ENCODE measurements around the gene TSN.
"Not testable (repeated sequence)": the region's sequence is repeated elsewhere in the genome, so short reads cannot be mapped to it uniquely, and the experiment has no call there.

Gene TSN

GRCh38 chr2:121803503-121803902 lies 48.1 kb downstream of the TSN start:
- DNase-seq (ENCODE audit: low spot score), result no peak

- no peak for DNase-seq (ENCODE audit: low spot score)
Measured at GRCh38 chr2:121804340-121804739, 48.9 kb downstream of the TSN start.

DNA sequence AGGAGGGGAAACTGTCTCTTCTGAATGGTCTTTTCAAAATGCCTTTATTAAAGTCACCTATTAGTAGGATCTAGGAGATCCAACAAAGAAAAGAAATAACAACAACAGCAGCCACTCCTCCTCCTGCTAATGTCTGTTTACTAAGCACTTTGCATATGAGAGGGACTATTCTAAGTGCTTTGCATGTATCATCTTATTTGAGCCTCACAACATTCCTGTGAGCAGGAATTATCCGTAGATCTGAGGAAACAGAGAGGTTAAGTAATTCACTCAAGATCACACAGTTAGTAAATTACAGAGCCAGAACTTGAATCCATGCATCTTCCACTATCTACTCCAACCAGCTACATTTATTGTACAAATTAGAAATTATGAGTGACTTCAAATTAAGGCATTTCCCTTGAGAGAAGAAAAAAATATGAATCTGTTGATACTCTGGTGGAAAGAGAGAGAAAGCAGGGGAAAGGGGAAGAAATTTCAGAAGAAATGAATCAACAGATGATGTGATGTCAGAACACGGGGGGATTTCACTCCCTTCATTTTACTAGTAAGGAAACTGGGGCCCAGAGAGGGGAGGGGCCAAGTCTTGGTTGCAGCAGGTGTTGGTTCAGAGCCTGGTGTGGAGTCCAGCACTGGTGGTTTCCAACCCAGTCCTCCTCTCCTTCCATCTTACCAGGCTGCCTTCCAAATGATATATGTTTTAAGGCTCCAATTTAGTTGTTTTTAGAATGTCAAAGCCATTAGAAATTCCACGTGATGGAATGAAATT lies 49.7 kb downstream of the TSN start:
- no peak for DNase-seq (ENCODE audit: low spot score)

- no peak for DNase-seq (ENCODE audit: low spot score)
Measured at GRCh38 chr2:121805766-121806143, 50.3 kb downstream of the TSN start.

- not testable (repeated sequence) for DNase-seq (ENCODE audit: low spot score)
Measured at GRCh38 chr2:121807771-121808170, 52.3 kb downstream of the TSN start.

DNA sequence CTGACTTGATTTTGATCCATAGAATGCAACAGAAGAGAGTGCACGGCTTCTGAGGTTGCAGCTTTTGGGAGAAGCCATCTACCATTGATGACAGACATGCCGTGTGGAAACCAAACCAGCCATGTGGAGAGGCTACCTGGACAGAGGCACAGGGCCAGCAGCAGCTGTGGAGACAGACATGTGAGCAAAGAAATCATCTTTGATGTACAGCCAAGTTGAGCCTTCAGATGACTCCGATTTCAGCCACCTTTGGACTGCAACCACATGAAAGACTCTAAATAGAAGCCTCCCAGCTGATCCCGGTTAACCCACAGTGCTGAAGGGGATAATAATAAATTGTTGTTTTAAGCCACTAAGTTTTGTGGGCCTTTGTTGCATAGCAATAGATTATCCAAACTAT lies 54.2 kb downstream of the TSN start:
- DNase-seq (ENCODE audit: low spot score), result no peak

- peak; percentile 69 for DNase-seq (ENCODE audit: low spot score)
Measured at GRCh38 chr2:121810959-121811853, 55.8 kb downstream of the TSN start.

- not testable (repeated sequence) for DNase-seq (ENCODE audit: low spot score)
Measured at GRCh38 chr2:121813083-121813482, 57.6 kb downstream of the TSN start.

DNA sequence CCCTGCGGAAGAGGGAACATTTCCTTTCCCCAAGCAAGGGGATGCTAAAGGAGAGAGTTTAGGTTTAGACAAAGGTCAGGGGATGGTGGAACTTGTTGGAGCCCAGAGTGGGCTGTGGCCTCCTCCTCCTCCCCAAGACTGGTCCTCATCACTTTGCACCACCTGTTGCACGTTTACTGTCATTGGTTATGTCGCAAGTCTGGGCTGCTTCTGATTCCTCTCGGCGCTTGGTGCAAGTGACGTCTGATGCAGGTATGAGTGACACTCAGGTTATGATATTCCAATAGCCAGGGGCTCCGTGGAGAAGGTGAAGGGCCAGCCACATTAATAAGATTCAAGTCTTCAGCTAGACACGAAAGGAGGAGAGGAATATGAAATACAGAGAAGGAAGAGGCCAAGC lies 59.8 kb downstream of the TSN start:
- DNase-seq (ENCODE audit: low spot score), result no peak

DNA sequence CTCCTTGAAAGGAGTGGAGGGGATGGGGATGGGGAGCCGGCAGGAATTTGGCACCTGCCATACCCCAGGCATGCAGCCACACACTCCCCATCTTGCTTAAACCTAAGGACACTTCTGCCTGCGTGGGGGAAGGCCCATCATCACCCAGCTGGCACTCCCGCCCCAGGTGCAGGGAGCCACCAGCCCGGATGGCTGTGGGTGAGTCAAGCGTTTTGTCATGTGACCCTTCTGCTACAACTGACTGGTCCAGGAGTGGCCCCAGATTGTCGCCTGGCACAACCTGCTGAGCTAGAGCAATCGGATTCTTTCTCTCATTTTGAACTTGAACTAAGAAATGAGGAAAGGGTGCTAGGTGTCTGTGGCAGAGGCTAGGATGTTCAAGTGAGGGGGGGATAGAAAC lies 61.3 kb downstream of the TSN start:
- no peak for DNase-seq (ENCODE audit: low spot score)

DNA sequence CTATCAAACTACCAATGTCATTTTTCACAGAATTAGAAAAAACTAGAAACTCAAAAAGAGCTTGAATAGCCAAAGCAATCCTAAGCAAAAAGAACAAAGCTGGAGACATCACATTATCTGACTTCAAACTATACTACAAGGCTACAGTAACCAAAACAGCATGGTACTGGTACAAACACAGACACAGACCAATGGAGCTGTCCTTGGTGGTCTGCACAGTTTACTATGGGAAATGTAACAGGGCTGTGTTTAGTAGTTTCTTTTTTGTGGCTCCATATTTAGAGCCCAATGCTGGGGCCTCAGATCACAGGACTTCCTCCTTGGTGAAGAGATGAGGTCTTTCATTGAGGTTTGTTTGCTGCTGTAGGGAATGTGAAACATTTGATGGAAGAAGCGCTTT lies 61.9 kb downstream of the TSN start:
- DNase-seq (ENCODE audit: low spot score), result not testable (repeated sequence)
